Measurements from ENCODE around the gene ACTA1.

Gene ACTA1

GRCh38 chr1:229471175-229471574, 37.3 kb upstream of the ACTA1 start:
- in situ Hi-C loops (cut with MboI; ENCODE audit: low sequenced_read_pairs, unreplicated experiment): no loop called here
- no peak for DNase-seq (ENCODE audit: low spot score)
- no peak for TF ChIP-seq CTCF (IDR thresholded peaks at IDR 0.05; ENCODE audit: borderline replicate concordance, control extremely low read depth, extremely low read depth, insufficient read depth, missing control alignments)

GRCh38 chr1:229470406-229471043, 36.6 kb upstream of the ACTA1 start:
- DNase-seq (ENCODE audit: low spot score): no peak

GRCh38 chr1:229466887-229467286, 33.0 kb upstream of the ACTA1 start:
- in situ Hi-C loops (cut with MboI; ENCODE audit: low sequenced_read_pairs, unreplicated experiment): no loop called here
- DNase-seq (ENCODE audit: low spot score): no peak
- TF ChIP-seq CTCF (IDR thresholded peaks at IDR 0.05; ENCODE audit: borderline replicate concordance, control extremely low read depth, extremely low read depth, insufficient read depth, missing control alignments): no peak

More at GRCh38 chr1:229470406-229471043, 36.6 kb upstream of the ACTA1 start:
- in situ Hi-C loops (cut with MboI; ENCODE audit: low sequenced_read_pairs, unreplicated experiment): no loop called here
- no peak for TF ChIP-seq CTCF (IDR thresholded peaks at IDR 0.05; ENCODE audit: borderline replicate concordance, control extremely low read depth, extremely low read depth, insufficient read depth, missing control alignments)

- DNase-seq (ENCODE audit: low spot score): no peak
- TF ChIP-seq CTCF (IDR thresholded peaks at IDR 0.05; ENCODE audit: borderline replicate concordance, control extremely low read depth, extremely low read depth, insufficient read depth, missing control alignments): no peak
- in situ Hi-C loops (cut with MboI; ENCODE audit: low sequenced_read_pairs, unreplicated experiment): no loop called here
Measured at GRCh38 chr1:229464672-229465071, 30.8 kb upstream of the ACTA1 start.

GRCh38 chr1:229461032-229461668, 27.3 kb upstream of the ACTA1 start:
- TF ChIP-seq CTCF (IDR thresholded peaks at IDR 0.05; ENCODE audit: borderline replicate concordance, control extremely low read depth, extremely low read depth, insufficient read depth, missing control alignments): no peak
- DNase-seq (ENCODE audit: low spot score): no peak
- in situ Hi-C loops (cut with MboI; ENCODE audit: low sequenced_read_pairs, unreplicated experiment): no loop called here

GRCh38 chr1:229459815-229460214, 25.9 kb upstream of the ACTA1 start:
- in situ Hi-C loops (cut with MboI; ENCODE audit: low sequenced_read_pairs, unreplicated experiment): no loop called here
- DNase-seq (ENCODE audit: low spot score): no peak
- no peak for TF ChIP-seq CTCF (IDR thresholded peaks at IDR 0.05; ENCODE audit: borderline replicate concordance, control extremely low read depth, extremely low read depth, insufficient read depth, missing control alignments)

Data from GM13976 (cell line).